ENCODE results near the gene KLF13. TPM values are rescaled to one million over a fixed set of nuclear protein-coding genes. Genes with fewer than 3 reads are reported as not detected.
A peak's percentile ranks its signal among the peaks of the same experiment; 100 is the strongest.

The KLF13 gene
- total RNA-seq, 3 donors from 2014 or later (not counting 1 experiment from before 2014, with no cell fraction given) = 277 to 328 (median 300) TPM

- Mint-ChIP-seq H3K9me3 (no peaks in the 10 kb centered on the region), H3K4me3 (no peak overlapping the region)
Measured at GRCh38 chr15:31292391-31293015, 34.1 kb upstream of the KLF13 start.

GRCh38 chr15:31293655-31294054 lies 33.0 kb upstream of the KLF13 start:
- H3K36me3 Mint-ChIP-seq = no peaks in the 10 kb centered on the region
- no peaks in the 10 kb centered on the region for H3K4me1 Mint-ChIP-seq
- ATAC-seq = no peak
- no peak for DNase-seq
- WGBS (ENCODE audit: insufficient coverage) = 96% methylated on average over 3 of the region's 3 CpGs
- intact Hi-C loops (cut with micrococcal nuclease) = no loop called here
- no peak overlapping the region for H3K4me3 ChIP-seq (ENCODE audit: low read length)
- H3K27ac ChIP-seq (ENCODE audit: low read length) = no peak overlapping the region
- H3K27me3 ChIP-seq (ENCODE audit: control insufficient read depth, insufficient read depth, low read length) = no peaks in the 10 kb centered on the region
- peaks cover 17 to 18% of the 10 kb centered on the region in 2 donors for H3K27me3 Mint-ChIP-seq (ENCODE audit: low read depth in 2 of 2)
- no peak overlapping the region for H3K4me3 Mint-ChIP-seq
- H3K9me3 ChIP-seq (ENCODE audit: control insufficient read depth, insufficient read depth, low read length) = no peaks in the 10 kb centered on the region
- H3K4me1 ChIP-seq (ENCODE audit: control insufficient read depth, insufficient read depth, low read length) = no peaks in the 10 kb centered on the region
- no peaks in the 10 kb centered on the region for H3K36me3 ChIP-seq (ENCODE audit: control insufficient read depth, insufficient read depth, low read length)
- no peaks in the 10 kb centered on the region for H3K9me3 Mint-ChIP-seq
- no peak for TF ChIP-seq CTCF (IDR thresholded peaks at IDR 0.05)
- no peak overlapping the region for H3K27ac Mint-ChIP-seq

More at GRCh38 chr15:31292391-31293015, 34.1 kb upstream of the KLF13 start:
- no peaks in the 10 kb centered on the region for H3K4me1 ChIP-seq (ENCODE audit: control insufficient read depth, insufficient read depth, low read length)
- 57% methylated on average over 3 of the region's 3 CpGs for WGBS (ENCODE audit: insufficient coverage)
- Mint-ChIP-seq H3K27me3 (ENCODE audit: low read depth in 2 of 2) (peaks cover 17 to 18% of the 10 kb centered on the region in 2 donors), H3K36me3 (no peaks in the 10 kb centered on the region), H3K4me1 (no peaks in the 10 kb centered on the region), H3K27ac (no peak overlapping the region)
- DNase-seq (no peak), ATAC-seq (no peak)
- H3K4me3 ChIP-seq (ENCODE audit: low read length) = no peak overlapping the region
- H3K27me3 ChIP-seq (ENCODE audit: control insufficient read depth, insufficient read depth, low read length) = no peaks in the 10 kb centered on the region
- no peaks in the 10 kb centered on the region for H3K36me3 ChIP-seq (ENCODE audit: control insufficient read depth, insufficient read depth, low read length)
- no peak overlapping the region for H3K27ac ChIP-seq (ENCODE audit: low read length)
- H3K9me3 ChIP-seq (ENCODE audit: control insufficient read depth, insufficient read depth, low read length) = peaks cover 3% of the 10 kb centered on the region
- no peak for TF ChIP-seq CTCF (IDR thresholded peaks at IDR 0.05)
- intact Hi-C loops (cut with micrococcal nuclease) = no loop called here

GRCh38 chr15:31294067-31294466 lies 32.6 kb upstream of the KLF13 start:
- Mint-ChIP-seq H3K4me3 (no peak overlapping the region), H3K27ac (no peak overlapping the region), H3K36me3 (no peaks in the 10 kb centered on the region), H3K27me3 (ENCODE audit: low read depth in 2 of 2) (peaks cover 17 to 18% of the 10 kb centered on the region in 2 donors), H3K9me3 (no peaks in the 10 kb centered on the region), H3K4me1 (no peaks in the 10 kb centered on the region)
- intact Hi-C loops (cut with micrococcal nuclease) = no loop called here
- 94% methylated on average over 2 of the region's 2 CpGs for WGBS (ENCODE audit: insufficient coverage)
- no peak for ATAC-seq
- no peak for TF ChIP-seq CTCF (IDR thresholded peaks at IDR 0.05)
- Histone ChIP-seq H3K36me3 (ENCODE audit: control insufficient read depth, insufficient read depth, low read length) (no peaks in the 10 kb centered on the region), H3K27me3 (ENCODE audit: control insufficient read depth, insufficient read depth, low read length) (no peaks in the 10 kb centered on the region), H3K4me1 (ENCODE audit: control insufficient read depth, insufficient read depth, low read length) (no peaks in the 10 kb centered on the region), H3K4me3 (ENCODE audit: low read length) (no peak overlapping the region), H3K9me3 (ENCODE audit: control insufficient read depth, insufficient read depth, low read length) (no peaks in the 10 kb centered on the region), H3K27ac (ENCODE audit: low read length) (no peak overlapping the region)
- DNase-seq = no peak

GRCh38 chr15:31295658-31296057 lies 31.0 kb upstream of the KLF13 start:
- Histone ChIP-seq H3K27ac (ENCODE audit: low read length) (no peak overlapping the region), H3K4me3 (ENCODE audit: low read length) (no peak overlapping the region), H3K4me1 (ENCODE audit: control insufficient read depth, insufficient read depth, low read length) (no peaks in the 10 kb centered on the region), H3K27me3 (ENCODE audit: control insufficient read depth, insufficient read depth, low read length) (no peaks in the 10 kb centered on the region), H3K9me3 (ENCODE audit: control insufficient read depth, insufficient read depth, low read length) (no peaks in the 10 kb centered on the region), H3K36me3 (ENCODE audit: control insufficient read depth, insufficient read depth, low read length) (no peaks in the 10 kb centered on the region)
- 93% methylated on average over 4 of the region's 8 CpGs for WGBS (ENCODE audit: insufficient coverage)
- no peak for TF ChIP-seq CTCF (IDR thresholded peaks at IDR 0.05)
- no peaks in the 10 kb centered on the region for H3K4me1 Mint-ChIP-seq
- no peak for ATAC-seq
- intact Hi-C loops (cut with micrococcal nuclease) = no loop called here
- H3K9me3 Mint-ChIP-seq = no peaks in the 10 kb centered on the region
- DNase-seq = peak in 1 of 2 donors; percentile 3
- H3K27ac Mint-ChIP-seq = no peak overlapping the region
- H3K4me3 Mint-ChIP-seq = no peak overlapping the region
- peaks cover 17 to 18% of the 10 kb centered on the region in 2 donors for H3K27me3 Mint-ChIP-seq (ENCODE audit: low read depth in 2 of 2)
- H3K36me3 Mint-ChIP-seq = no peaks in the 10 kb centered on the region

Data from natural killer cell (primary cell).